GM23338 (cell line): Measurements from ENCODE around the gene NDUFS7.

Experiments
- CTCF ChIP-seq, 2 experiments: fragments of 200-600 bp in 1 of 2; sonication (generic) in 1 of 2; conservative IDR thresholded peaks; 2 replicates each; pipeline versions ENCODE4 v1.5.1 to v1.6.1; 2016 to 2017; ENCODE audit warnings: antibody characterized with exemption in 2 of 2, low read depth in 2 of 2, mild to moderate bottlenecking in 2 of 2, moderate library complexity in 1 of 2
- ETS1 ChIP-seq: IDR thresholded peaks from 2 replicates; pipeline ENCODE4 v1.6.1; 2016; ENCODE audit warnings: antibody characterized with exemption
- EZH2 ChIP-seq: fragments of 200-600 bp; sonication (generic); IDR thresholded peaks from one replicate; pipeline ENCODE4 v1.8.0; 2017; ENCODE audit warnings: antibody characterized with exemption, mild to moderate bottlenecking, low read depth; ENCODE audit not compliant: unreplicated experiment
- EZH2phosphoT487 ChIP-seq: fragments of 200-600 bp; sonication (generic); IDR thresholded peaks from one replicate; pipeline ENCODE4 v1.8.1; 2018; ENCODE audit warnings: antibody characterized with exemption; ENCODE audit not compliant: unreplicated experiment
- POLR2AphosphoS5 ChIP-seq: IDR thresholded peaks from 2 replicates; pipeline ENCODE4 v1.6.1; 2016; ENCODE audit warnings: antibody characterized with exemption, low read depth
- REST ChIP-seq: IDR thresholded peaks from one replicate; pipeline ENCODE4 v1.6.1; 2018; ENCODE audit warnings: antibody characterized with exemption; ENCODE audit not compliant: unreplicated experiment

- TF ChIP-seq CTCF (conservative IDR thresholded peaks at IDR 0.05; ENCODE audit: low read depth in 2 of 2) (no peak), EZH2 (no peak), EZH2phosphoT487 (no peak), REST (no peak), POLR2AphosphoS5 (no peak), ETS1 (no peak)
Measured at GRCh38 chr19:1430246-1430645, 46.5 kb downstream of the NDUFS7 start.
